GM12878 (cell line): ENCODE results near the gene ZNF511. TPM values are rescaled to one million over a fixed set of nuclear protein-coding genes. Genes with fewer than 3 reads are reported as not detected.

Source experiments
- ATAC-seq: fragments of 200-7000 bp; cut with Tn5 transposase; 3 replicates; pipeline ENCODE4 v1.9.1; 2020; ENCODE audit warnings: mild to moderate bottlenecking, moderate library complexity
- BruUV-seq: library from RNA; stranded (reverse); fragments of 400-500 nt; replicated peaks from 2 replicates; lab custom pipeline; 2021; lab: Mats Ljungman, UMichigan
- CTCF ChIA-PET: fragments of 300-600 bp; sonication (Branson Sonifier 250); formaldehyde crosslinking; extraction: SDS; loops from one replicate; lab custom pipeline; 2021; ENCODE audit warnings: inconsistent platforms; lab: Yijun Ruan, JAX
- POLR2A ChIA-PET: fragments of 350-600 bp; formaldehyde crosslinking; extraction: SDS; loops from one replicate; lab custom pipeline; 2021; ENCODE audit warnings: inconsistent platforms; lab: Charles Lee
- RAD21 ChIA-PET: fragments of 300-600 bp; sonication (Branson Sonifier 250); formaldehyde crosslinking; loops from one replicate; lab custom pipeline; 2023; ENCODE audit warnings: antibody characterized with exemption; ENCODE audit not compliant: unreplicated experiment; lab: Charles Lee
- SMC1A ChIA-PET: fragments of 300-600 bp; sonication (Branson Sonifier 250); formaldehyde crosslinking; loops from one replicate; lab custom pipeline; 2023; ENCODE audit not compliant: unreplicated experiment, uncharacterized antibody; lab: Charles Lee
- DNase-seq: peaks from one replicate; pipeline ENCODE4 v3.0.0-alpha.2; 2011; ENCODE audit warnings: low read depth, low spot score
- FAIRE-seq: peaks from 3 replicates; lab custom pipeline; 2011; peaks lifted over from hg19 to GRCh38; lab: Jason Lieb, UNC
- H2AFZ ChIP-seq: 2 replicates; pipeline ENCODE4 v1.6.0; 2011; ENCODE audit warnings: low read depth, low read length, control low read depth; ENCODE audit not compliant: control insufficient read depth
- H3K27ac ChIP-seq: 2 replicates; pipeline ENCODE4 v1.5.1; 2011; ENCODE audit warnings: control low read depth; ENCODE audit not compliant: control insufficient read depth, insufficient read depth
- H3K27me3 ChIP-seq, 2 experiments: replicated peaks in 1 of 2; 2 replicates each; pipeline versions ENCODE4 v1.6.0 to v1.6.1; 2011; ENCODE audit warnings: low read length in 1 of 2; ENCODE audit not compliant: control insufficient read depth in 2 of 2, insufficient read depth in 2 of 2
- H3K36me3 ChIP-seq, 2 experiments: 2 replicates each; pipeline ENCODE4 v1.5.1; 2011; ENCODE audit warnings: low read length in 1 of 2; ENCODE audit not compliant: control insufficient read depth in 2 of 2, insufficient read depth in 2 of 2
- H3K4me1 ChIP-seq: 2 replicates; pipeline ENCODE4 v1.6.1; 2011; ENCODE audit warnings: mild to moderate bottlenecking, low read length, moderate library complexity, mixed read lengths; ENCODE audit not compliant: control insufficient read depth, insufficient read depth
- H3K4me2 ChIP-seq: 2 replicates; pipeline ENCODE4 v1.6.0; 2011; ENCODE audit warnings: control low read depth; ENCODE audit not compliant: control insufficient read depth, insufficient read depth
- H3K4me3 ChIP-seq: fragments of 200-600 bp; sonication (generic); 2 replicates; pipeline ENCODE4 v1.5.1; 2016
- H3K79me2 ChIP-seq: 2 replicates; pipeline ENCODE4 v1.6.0; 2011; ENCODE audit warnings: low read length; ENCODE audit not compliant: control insufficient read depth, insufficient read depth
- H3K9ac ChIP-seq: 2 replicates; pipeline ENCODE4 v1.8.0; 2011; ENCODE audit warnings: low read length, control low read depth, mixed read lengths; ENCODE audit not compliant: control insufficient read depth, insufficient read depth
- H3K9me3 ChIP-seq: replicated peaks from 3 replicates; pipeline ENCODE4 v1.5.1; 2011; ENCODE audit warnings: mild to moderate bottlenecking, low read length; ENCODE audit not compliant: control insufficient read depth, insufficient read depth
- H4K20me1 ChIP-seq: 2 replicates; pipeline ENCODE4 v1.6.0; 2011; ENCODE audit not compliant: control insufficient read depth, insufficient read depth
- ASH2L ChIP-seq: fragments of 300-600, 200-600 bp; sonication (generic); IDR thresholded peaks from 2 replicates; pipeline ENCODE4 v1.6.1; 2017; ENCODE audit warnings: low read depth, mild to moderate bottlenecking, borderline replicate concordance
- BRCA1 ChIP-seq: IDR thresholded peaks from 2 replicates; pipeline ENCODE4 v1.6.1; 2011; ENCODE audit warnings: low read depth, low read length, improper control_type of control experiment
- RELA ChIP-seq: fragments of 450-650 bp; IDR thresholded peaks from 2 replicates; pipeline ENCODE4 v1.8.0; 2014; ENCODE audit warnings: borderline replicate concordance; ENCODE audit not compliant: partially characterized antibody
- ZNF622 ChIP-seq: fragments of 450-650 bp; IDR thresholded peaks from 2 replicates; pipeline ENCODE4 v1.6.1; 2017; ENCODE audit warnings: mild to moderate bottlenecking, inconsistent platforms
- WGBS: methylation state at CpG from one replicate; pipeline ENCODE4 v1.1.6; 2016; ENCODE audit warnings: low lambda C conversion rate; ENCODE audit not compliant: insufficient replicate concordance, insufficient coverage; ENCODE audit errors: missing lambda C conversion rate; 5-methylcytosine and 5-hydroxymethylcytosine counted together
- in situ Hi-C: fragments of 300-500 bp; cut with MboI; formaldehyde crosslinking; loops from 9 replicates; pipeline ENCODE4 v1.14.3; 2018; ENCODE audit warnings: mixed read lengths
- intact Hi-C: fragments of 100-400 bp; cut with micrococcal nuclease; formaldehyde crosslinking; loops from one replicate; pipeline ENCODE4 v1.14.2; 2022; ENCODE audit not compliant: unreplicated experiment
- polyA plus RNA-seq, 11 experiments: library from polyadenylated mRNA; depleted of rRNA in 4 of 11; unstranded in 6 of 11; stranded (reverse) in 5 of 11; fragments of >200 nt; fragmentation: Nextera tagmentation in 4 of 11; fragmentation: Illumina TruSeq in 1 of 11; extraction: Ambion mirVana in 4 of 11; extraction: Trizol in 1 of 11; gene quantifications; 1 replicate in 1 of 11; 2 replicates in 10 of 11; pipeline versions ENCODE4 v1.2.1 to v1.2.3, GENCODE V29; 2011 to 2016; ENCODE audit warnings: inconsistent platforms in 2 of 11, missing spikeins in 2 of 11, low read depth in 1 of 11
- total RNA-seq, 4 experiments: library from RNA; depleted of rRNA in 3 of 4; stranded (reverse); fragments of >200 nt in 3 of 4; fragmentation: Illumina TruSeq in 1 of 4; extraction: Trizol in 1 of 4; gene quantifications; 2 replicates each; pipeline versions ENCODE4 v1.2.1 to v1.2.3, GENCODE V29; 2013 to 2021
- TF ChIP-seq, protein P1 (sequence below): fragments of 450-650 bp; IDR thresholded peaks from 2 replicates; pipeline ENCODE4 v1.6.1; 2017; ENCODE audit warnings: antibody characterized with exemption, mild to moderate bottlenecking, moderate library complexity

The ZNF511 gene
- total and polyA plus RNA-seq, 10 of the 15 experiments (the other 5 are each of a cell fraction or from before 2014, with no cell fraction given), result 0.58 to 110 (median 32.0) TPM

GRCh38 chr10:133299738-133300137 is 9.0 kb upstream of the ZNF511 start:
- H3K9me3 ChIP-seq, result no peaks in the 10 kb centered on the region
- FAIRE-seq, result no peak
- SMC1A ChIA-PET, result no interaction called here
- H3K36me3 ChIP-seq, result peaks cover 25 to 31% of the 10 kb centered on the region in 2 experiments
- intact Hi-C loops, result no loop called here
- no peak overlapping the region for H3K4me2 ChIP-seq
- H3K27ac ChIP-seq, result no peak overlapping the region
- no peak overlapping the region for H3K9ac ChIP-seq
- no peaks in the 10 kb centered on the region; the same call in 1 of the 2 replicates for H4K20me1 ChIP-seq
- in situ Hi-C loops, result no loop called here
- POLR2A ChIA-PET, result no interaction called here
- H3K4me3 ChIP-seq, result no peak overlapping the region
- BruUV-seq, result no TSS peak
- no peaks in the 10 kb centered on the region for H3K27me3 ChIP-seq
- TF ChIP-seq BRCA1 (no peak), ASH2L (no peak), RELA (no peak), ZNF622 (no peak)
- TF ChIP-seq, protein P1, sequence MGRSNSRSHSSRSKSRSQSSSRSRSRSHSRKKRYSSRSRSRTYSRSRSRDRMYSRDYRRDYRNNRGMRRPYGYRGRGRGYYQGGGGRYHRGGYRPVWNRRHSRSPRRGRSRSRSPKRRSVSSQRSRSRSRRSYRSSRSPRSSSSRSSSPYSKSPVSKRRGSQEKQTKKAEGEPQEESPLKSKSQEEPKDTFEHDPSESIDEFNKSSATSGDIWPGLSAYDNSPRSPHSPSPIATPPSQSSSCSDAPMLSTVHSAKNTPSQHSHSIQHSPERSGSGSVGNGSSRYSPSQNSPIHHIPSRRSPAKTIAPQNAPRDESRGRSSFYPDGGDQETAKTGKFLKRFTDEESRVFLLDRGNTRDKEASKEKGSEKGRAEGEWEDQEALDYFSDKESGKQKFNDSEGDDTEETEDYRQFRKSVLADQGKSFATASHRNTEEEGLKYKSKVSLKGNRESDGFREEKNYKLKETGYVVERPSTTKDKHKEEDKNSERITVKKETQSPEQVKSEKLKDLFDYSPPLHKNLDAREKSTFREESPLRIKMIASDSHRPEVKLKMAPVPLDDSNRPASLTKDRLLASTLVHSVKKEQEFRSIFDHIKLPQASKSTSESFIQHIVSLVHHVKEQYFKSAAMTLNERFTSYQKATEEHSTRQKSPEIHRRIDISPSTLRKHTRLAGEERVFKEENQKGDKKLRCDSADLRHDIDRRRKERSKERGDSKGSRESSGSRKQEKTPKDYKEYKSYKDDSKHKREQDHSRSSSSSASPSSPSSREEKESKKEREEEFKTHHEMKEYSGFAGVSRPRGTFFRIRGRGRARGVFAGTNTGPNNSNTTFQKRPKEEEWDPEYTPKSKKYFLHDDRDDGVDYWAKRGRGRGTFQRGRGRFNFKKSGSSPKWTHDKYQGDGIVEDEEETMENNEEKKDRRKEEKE, result no peak
- DNase-seq, result no peak
- no peak overlapping the region for H2AFZ ChIP-seq
- no peaks in the 10 kb centered on the region for H3K4me1 ChIP-seq
- WGBS, result 85% methylated on average over 14 of the region's 14 CpGs
- CTCF ChIA-PET, result interaction anchor here (1.3 to 1.6 kb wide), 2 partner anchors 8 to 21 kb away, joined by 3 to 5 read pairs; no protein-coding TSS in a partner anchor
- no peak for ATAC-seq
- RAD21 ChIA-PET, result no interaction called here
- H3K79me2 ChIP-seq, result peaks cover 8% of the 10 kb centered on the region
